ENCODE results near the gene THUMPD3.

DNA sequence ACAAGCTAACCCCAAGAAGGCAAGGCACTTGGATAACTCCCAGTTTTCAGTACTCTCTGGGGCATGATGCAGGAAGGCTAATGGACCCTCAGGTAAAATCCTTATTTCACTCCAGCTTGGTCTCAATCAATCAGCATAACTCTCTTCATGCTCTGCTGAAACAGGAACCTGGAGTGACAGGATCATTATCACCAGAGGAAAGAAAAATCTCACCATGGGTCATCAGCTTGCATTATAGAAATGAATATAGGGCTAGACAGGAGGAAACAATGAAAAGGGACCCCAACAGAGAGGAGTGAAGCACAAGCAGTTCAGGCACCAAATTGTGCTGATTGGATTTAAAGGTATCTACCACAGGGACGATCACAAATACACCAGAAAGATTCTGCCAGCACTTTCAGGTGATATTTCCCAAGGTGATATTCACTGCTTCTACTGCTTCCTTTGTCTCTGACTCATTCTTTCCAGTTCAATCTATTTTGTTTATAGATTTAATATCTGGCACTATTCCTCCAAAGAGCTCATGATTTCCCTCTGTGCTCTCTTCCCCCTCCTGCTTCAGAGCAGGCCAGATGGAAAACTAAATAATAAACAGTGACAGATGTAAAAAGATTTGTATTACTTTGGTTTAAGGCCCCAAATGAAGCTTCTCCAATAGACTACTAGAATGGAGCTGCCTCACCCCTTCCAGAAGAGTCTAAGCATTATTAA is 22.9 kb upstream of the THUMPD3 start:
- TF ChIP-seq, protein P1, sequence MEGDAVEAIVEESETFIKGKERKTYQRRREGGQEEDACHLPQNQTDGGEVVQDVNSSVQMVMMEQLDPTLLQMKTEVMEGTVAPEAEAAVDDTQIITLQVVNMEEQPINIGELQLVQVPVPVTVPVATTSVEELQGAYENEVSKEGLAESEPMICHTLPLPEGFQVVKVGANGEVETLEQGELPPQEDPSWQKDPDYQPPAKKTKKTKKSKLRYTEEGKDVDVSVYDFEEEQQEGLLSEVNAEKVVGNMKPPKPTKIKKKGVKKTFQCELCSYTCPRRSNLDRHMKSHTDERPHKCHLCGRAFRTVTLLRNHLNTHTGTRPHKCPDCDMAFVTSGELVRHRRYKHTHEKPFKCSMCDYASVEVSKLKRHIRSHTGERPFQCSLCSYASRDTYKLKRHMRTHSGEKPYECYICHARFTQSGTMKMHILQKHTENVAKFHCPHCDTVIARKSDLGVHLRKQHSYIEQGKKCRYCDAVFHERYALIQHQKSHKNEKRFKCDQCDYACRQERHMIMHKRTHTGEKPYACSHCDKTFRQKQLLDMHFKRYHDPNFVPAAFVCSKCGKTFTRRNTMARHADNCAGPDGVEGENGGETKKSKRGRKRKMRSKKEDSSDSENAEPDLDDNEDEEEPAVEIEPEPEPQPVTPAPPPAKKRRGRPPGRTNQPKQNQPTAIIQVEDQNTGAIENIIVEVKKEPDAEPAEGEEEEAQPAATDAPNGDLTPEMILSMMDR (IDR thresholded peaks at IDR 0.05) = no peak
- TF ChIP-seq POLR2A (IDR thresholded peaks at IDR 0.05) = no peak
